ENCODE data around the gene CYTIP. TPM values are rescaled to one million over a fixed set of nuclear protein-coding genes. Genes with fewer than 3 reads are reported as not detected.

The CYTIP gene
- total RNA-seq, 1 donor from 2014 or later: not detected

DNA sequence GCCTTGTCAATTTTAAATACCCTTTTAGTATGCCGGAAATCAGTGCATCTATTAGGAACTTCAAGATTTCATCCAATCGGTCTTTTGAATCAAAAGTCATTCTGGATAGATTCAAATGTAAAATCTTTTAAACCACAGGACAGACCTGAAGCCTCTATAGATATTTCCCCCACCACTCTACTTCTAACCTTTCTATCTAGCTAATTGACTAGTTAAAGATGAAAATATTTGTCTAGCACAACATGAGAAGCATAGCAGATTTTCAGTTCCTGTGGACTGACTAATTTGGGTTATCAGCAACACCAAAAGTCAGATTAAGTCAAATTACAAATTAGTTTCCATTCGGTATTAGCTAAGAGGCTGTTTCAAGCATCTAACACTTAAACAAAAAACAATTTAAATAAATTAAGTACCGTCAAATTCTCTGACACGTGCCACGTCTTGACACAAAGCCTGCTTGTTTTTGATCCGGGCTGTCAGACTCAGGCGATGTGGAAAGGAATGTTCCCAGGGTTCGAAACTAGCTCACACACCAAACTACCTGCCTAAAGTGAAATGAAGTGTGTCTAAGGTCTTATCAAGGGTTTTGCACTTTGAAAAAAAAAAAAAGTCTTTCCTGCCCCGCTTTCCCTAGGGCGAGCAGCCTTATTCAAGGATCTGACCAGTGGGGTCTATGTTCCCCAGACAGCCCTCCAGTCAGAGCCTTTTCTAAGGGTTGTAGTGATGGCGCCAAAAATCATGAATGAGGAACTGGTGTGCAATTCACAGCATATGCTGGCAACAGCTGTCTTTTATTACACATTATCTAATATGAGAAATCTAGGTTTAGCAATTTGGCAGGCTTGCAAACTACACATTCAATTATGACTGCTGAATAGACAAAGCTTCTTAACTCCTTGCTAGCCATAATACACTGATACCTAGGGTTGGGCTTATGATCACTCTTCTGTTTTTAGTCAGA lies 4.7 kb downstream of the CYTIP start:
- Mint-ChIP-seq H3K4me1 (peaks cover 17% of the 10 kb centered on the region), H3K36me3 (no peaks in the 10 kb centered on the region), H3K27ac (no peak overlapping the region), H3K9me3 (no peaks in the 10 kb centered on the region), H3K27me3 (ENCODE audit: low read depth) (peaks cover 2% of the 10 kb centered on the region), H3K4me3 (no peak overlapping the region)
- DNase-seq (ENCODE audit: low spot score in 2 of 2, unreplicated experiment in 2 of 2): no peak
- TF ChIP-seq, protein P1, sequence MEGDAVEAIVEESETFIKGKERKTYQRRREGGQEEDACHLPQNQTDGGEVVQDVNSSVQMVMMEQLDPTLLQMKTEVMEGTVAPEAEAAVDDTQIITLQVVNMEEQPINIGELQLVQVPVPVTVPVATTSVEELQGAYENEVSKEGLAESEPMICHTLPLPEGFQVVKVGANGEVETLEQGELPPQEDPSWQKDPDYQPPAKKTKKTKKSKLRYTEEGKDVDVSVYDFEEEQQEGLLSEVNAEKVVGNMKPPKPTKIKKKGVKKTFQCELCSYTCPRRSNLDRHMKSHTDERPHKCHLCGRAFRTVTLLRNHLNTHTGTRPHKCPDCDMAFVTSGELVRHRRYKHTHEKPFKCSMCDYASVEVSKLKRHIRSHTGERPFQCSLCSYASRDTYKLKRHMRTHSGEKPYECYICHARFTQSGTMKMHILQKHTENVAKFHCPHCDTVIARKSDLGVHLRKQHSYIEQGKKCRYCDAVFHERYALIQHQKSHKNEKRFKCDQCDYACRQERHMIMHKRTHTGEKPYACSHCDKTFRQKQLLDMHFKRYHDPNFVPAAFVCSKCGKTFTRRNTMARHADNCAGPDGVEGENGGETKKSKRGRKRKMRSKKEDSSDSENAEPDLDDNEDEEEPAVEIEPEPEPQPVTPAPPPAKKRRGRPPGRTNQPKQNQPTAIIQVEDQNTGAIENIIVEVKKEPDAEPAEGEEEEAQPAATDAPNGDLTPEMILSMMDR (IDR thresholded peaks at IDR 0.05; ENCODE audit: unreplicated experiment): no peak

DNA sequence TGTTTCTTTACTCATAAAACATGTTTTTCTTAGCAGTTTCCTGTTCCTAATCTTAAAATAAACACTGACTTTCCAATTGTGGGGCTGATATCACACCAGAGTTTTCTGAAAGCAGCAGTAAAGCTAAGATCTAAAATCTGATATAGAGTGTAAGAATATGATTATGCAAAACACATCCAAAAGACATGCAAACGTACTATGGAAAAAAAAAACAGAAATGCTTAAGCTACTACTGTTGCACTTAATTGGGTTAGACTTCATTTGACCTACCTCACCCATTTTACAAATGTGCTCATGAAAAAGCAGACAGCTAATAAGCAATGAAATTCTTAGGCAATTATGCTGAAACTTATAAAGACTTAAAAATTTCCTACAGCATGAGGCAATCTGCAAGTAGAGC lies 10.5 kb downstream of the CYTIP start:
- TF ChIP-seq, protein P1 (IDR thresholded peaks at IDR 0.05; ENCODE audit: unreplicated experiment): no peak
- DNase-seq (ENCODE audit: low spot score in 2 of 2, unreplicated experiment in 2 of 2): no peak
- H3K27me3 Mint-ChIP-seq (ENCODE audit: low read depth): no peaks in the 10 kb centered on the region
- H3K4me1 Mint-ChIP-seq: peaks cover 25% of the 10 kb centered on the region
- H3K4me3 Mint-ChIP-seq: no peak overlapping the region
- H3K9me3 Mint-ChIP-seq: no peaks in the 10 kb centered on the region
- H3K36me3 Mint-ChIP-seq: no peaks in the 10 kb centered on the region
- peak overlapping the region; percentile 40 for H3K27ac Mint-ChIP-seq

DNA sequence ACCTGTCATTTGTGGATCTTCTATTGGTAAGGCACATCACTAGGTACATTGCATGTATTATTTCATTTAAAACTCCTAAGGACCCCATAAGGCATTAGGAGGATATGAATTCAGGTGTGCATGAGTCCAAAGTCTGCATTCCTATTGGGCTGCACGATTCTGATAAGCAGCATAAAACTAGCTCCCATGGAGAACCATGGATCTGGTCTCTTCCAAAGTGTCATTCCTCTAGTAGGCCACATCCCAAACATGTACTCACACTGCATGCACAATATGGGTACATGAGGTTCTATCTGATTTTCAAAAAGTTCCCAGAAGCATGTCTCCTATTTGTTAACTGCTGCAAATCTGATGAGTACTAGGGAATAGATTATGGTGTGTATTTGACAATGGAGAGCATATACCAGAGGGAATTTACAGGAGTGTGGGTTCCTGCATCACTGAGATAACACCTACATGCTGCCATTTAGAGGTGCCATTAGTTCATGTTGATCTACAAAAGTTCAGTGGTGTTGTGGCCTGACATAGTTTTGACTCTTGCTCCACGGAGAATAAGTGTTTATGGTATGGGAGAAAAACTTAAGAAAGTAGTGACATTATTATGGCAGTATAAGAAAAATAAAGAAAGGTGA lies 11.3 kb downstream of the CYTIP start:
- no peak for DNase-seq (ENCODE audit: low spot score in 2 of 2, unreplicated experiment in 2 of 2)
- Mint-ChIP-seq H3K36me3 (no peaks in the 10 kb centered on the region), H3K4me1 (peaks cover 25% of the 10 kb centered on the region), H3K9me3 (no peaks in the 10 kb centered on the region), H3K27ac (no peak overlapping the region), H3K4me3 (no peak overlapping the region), H3K27me3 (ENCODE audit: low read depth) (no peaks in the 10 kb centered on the region)
- TF ChIP-seq, protein P1 (IDR thresholded peaks at IDR 0.05; ENCODE audit: unreplicated experiment): no peak

DNA sequence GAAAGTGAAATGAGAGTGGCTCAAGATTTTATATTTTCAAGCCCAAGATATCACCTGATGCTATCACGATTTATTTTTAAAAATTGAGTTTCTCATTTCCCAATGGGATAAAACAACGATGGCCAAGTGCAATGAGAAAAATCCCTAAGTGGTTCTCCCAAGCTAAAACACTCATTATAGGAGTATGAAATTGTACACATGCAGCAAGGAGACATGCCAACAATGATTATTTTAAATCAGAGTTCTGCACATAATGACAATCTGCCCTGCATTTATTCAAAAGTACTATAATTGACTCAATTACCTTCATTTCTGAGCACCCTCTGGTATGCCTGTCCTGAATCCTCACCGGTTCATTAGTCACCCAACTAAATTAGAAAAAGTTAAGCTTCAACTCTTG lies 12.7 kb downstream of the CYTIP start:
- H3K4me1 Mint-ChIP-seq: peaks cover 25% of the 10 kb centered on the region
- peaks cover 10% of the 10 kb centered on the region for H3K9me3 Mint-ChIP-seq
- DNase-seq (ENCODE audit: low spot score in 2 of 2, unreplicated experiment in 2 of 2): no peak
- H3K27ac Mint-ChIP-seq: no peak overlapping the region
- no peaks in the 10 kb centered on the region for H3K27me3 Mint-ChIP-seq (ENCODE audit: low read depth)
- TF ChIP-seq, protein P1 (IDR thresholded peaks at IDR 0.05; ENCODE audit: unreplicated experiment): no peak
- H3K36me3 Mint-ChIP-seq: no peaks in the 10 kb centered on the region
- no peak overlapping the region for H3K4me3 Mint-ChIP-seq

DNA sequence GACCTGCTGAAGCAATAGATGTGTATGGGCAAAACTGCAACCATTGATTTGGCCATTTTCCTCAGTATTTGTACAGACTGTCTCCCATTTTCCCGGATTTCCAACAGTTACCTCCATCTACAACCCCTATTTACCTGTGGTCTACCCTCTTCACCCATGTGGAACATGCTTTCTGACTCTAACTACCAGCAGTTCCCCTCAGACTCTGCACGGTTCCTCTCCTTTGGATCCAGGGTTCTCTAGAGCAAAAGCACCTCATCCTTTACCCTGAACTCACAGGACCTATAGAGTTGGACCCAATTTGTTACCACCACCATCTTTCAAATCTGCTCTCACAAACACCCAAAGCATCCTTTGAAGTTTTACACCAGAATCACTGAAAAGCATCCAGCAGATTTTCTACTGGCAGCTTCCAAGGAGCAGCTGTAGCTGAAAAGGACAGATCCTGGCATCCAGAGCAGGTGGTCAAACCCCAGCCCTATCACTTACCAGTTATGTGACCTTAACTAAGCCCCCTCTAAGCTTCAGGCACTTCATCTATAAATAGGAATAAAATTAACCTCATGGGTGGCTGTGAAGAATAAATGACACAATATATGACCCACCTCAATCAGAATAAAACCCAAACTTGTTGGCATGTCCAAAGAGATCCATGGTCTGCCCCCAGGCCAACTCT lies 15.3 kb downstream of the CYTIP start:
- Mint-ChIP-seq H3K9me3 (peaks cover 16% of the 10 kb centered on the region), H3K4me3 (no peak overlapping the region), H3K27me3 (ENCODE audit: low read depth) (no peaks in the 10 kb centered on the region), H3K36me3 (no peaks in the 10 kb centered on the region), H3K27ac (no peak overlapping the region), H3K4me1 (peaks cover 11% of the 10 kb centered on the region)
- no peak for DNase-seq (ENCODE audit: low spot score in 2 of 2, unreplicated experiment in 2 of 2)
- TF ChIP-seq, protein P1 (IDR thresholded peaks at IDR 0.05; ENCODE audit: unreplicated experiment): no peak

All from mesothelial cell of epicardium (in vitro differentiated cells).